MM.1S (cell line): ENCODE measurements around the gene MAGI2.

Source experiments
- EZH2 ChIP-seq: fragments of 300-600 bp; sonication (generic); optimal IDR thresholded peaks from 2 replicates; pipeline ENCODE3; 2017; ENCODE audit warnings: low read depth, mild to moderate bottlenecking, antibody characterized with exemption, low read length, mixed read lengths
- EZH2phosphoT487 ChIP-seq: fragments of 300-600 bp; sonication (generic); IDR thresholded peaks from 2 replicates; pipeline ENCODE4 v1.6.1; 2018; ENCODE audit warnings: antibody characterized with exemption, low read length
- TF ChIP-seq, protein P1 (sequence below): fragments of 300-600 bp; sonication (generic); IDR thresholded peaks from 2 replicates; pipeline ENCODE4 v1.5.1; 2016; ENCODE audit warnings: antibody characterized with exemption, low read length, mixed read lengths

DNA sequence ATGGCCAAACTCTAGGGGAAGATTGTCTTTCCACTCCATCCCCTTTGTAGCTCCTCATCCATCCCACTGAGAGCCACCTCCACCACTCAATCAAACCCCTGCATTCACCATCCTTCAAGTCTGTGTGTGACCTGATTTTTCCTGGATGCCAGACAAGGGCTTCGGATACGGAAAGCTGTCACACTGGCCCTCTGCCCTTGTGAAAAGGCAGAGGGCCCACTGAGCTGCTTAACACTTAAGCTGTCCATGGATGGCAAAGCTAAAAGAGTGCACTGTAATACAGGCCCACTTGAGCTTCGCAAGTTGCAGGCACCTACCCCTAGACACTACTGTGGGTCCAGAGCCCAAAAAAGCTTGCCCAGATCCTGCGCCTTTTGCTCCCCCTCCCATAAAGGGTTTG lies 237.2 kb downstream of the MAGI2 start:
- TF ChIP-seq, protein P1, sequence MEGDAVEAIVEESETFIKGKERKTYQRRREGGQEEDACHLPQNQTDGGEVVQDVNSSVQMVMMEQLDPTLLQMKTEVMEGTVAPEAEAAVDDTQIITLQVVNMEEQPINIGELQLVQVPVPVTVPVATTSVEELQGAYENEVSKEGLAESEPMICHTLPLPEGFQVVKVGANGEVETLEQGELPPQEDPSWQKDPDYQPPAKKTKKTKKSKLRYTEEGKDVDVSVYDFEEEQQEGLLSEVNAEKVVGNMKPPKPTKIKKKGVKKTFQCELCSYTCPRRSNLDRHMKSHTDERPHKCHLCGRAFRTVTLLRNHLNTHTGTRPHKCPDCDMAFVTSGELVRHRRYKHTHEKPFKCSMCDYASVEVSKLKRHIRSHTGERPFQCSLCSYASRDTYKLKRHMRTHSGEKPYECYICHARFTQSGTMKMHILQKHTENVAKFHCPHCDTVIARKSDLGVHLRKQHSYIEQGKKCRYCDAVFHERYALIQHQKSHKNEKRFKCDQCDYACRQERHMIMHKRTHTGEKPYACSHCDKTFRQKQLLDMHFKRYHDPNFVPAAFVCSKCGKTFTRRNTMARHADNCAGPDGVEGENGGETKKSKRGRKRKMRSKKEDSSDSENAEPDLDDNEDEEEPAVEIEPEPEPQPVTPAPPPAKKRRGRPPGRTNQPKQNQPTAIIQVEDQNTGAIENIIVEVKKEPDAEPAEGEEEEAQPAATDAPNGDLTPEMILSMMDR, result no peak
- TF ChIP-seq EZH2phosphoT487 (no peak), EZH2 (no peak)
